Measurements from ENCODE around the gene ATP6AP1.

- no peak for TF ChIP-seq CTCF (IDR thresholded peaks at IDR 0.05)
- no peak for TF ChIP-seq POLR2A (IDR thresholded peaks at IDR 0.05)
Observed at GRCh38 chrX:154430916-154431315, 2.4 kb downstream of the ATP6AP1 start.
